HepG2 (cell line): ENCODE measurements around the gene ZIC2.

Source experiments
- FLYWCH1 ChIP-seq: sonication (generic); formaldehyde crosslinking; IDR thresholded peaks from 2 replicates; pipeline ENCODE4 v1.8.1; 2023; ENCODE audit warnings: mild to moderate bottlenecking, missing genetic modification reagents
- JUN ChIP-seq: sonication (generic); formaldehyde crosslinking; IDR thresholded peaks from 2 replicates; pipeline ENCODE4 v1.4.0; 2020; ENCODE audit warnings: mild to moderate bottlenecking, missing genetic modification reagents
- YY1 ChIP-seq: IDR thresholded peaks from 2 replicates; pipeline ENCODE4 v1.6.1; 2011; ENCODE audit warnings: low read length, low read depth, moderate library complexity, mild to moderate bottlenecking; ENCODE audit not compliant: insufficient read depth, insufficient replicate concordance

GRCh38 chr13:99989276-99990125 is 7.9 kb downstream of the ZIC2 start:
- TF ChIP-seq JUN (CRISPR knock-in tag), result no peak
- TF ChIP-seq FLYWCH1 (CRISPR knock-in tag), result no peak
- TF ChIP-seq YY1, result no peak
